HG03139 (cell line): Measurements from ENCODE around the gene TMEM134.
A peak's percentile ranks its signal among the peaks of the same experiment; 100 is the strongest.

Experiments
- ATAC-seq: cut with Tn5 transposase; IDR thresholded peaks from one replicate; pipeline ENCODE4 v1.9.1; 2021; ENCODE audit not compliant: unreplicated experiment

TMEM134 gene

GRCh38 chr11:67423891-67424613 is 45.0 kb downstream of the TMEM134 start:
- no peak for ATAC-seq

- no peak for ATAC-seq
Observed at GRCh38 chr11:67423466-67423865, 45.6 kb downstream of the TMEM134 start.

- no peak for ATAC-seq
Observed at GRCh38 chr11:67422891-67423290, 46.2 kb downstream of the TMEM134 start.

GRCh38 chr11:67421430-67422031 is 47.5 kb downstream of the TMEM134 start:
- no peak for ATAC-seq

GRCh38 chr11:67420646-67421429 is 48.2 kb downstream of the TMEM134 start:
- peak; percentile 66 for ATAC-seq

GRCh38 chr11:67420147-67420645 is 48.9 kb downstream of the TMEM134 start:
- ATAC-seq, result no peak

- no peak for ATAC-seq
Observed at GRCh38 chr11:67419325-67420049, 49.6 kb downstream of the TMEM134 start.

GRCh38 chr11:67418476-67419281 is 50.4 kb downstream of the TMEM134 start:
- ATAC-seq, result no peak

GRCh38 chr11:67417425-67417824 is 51.6 kb downstream of the TMEM134 start:
- ATAC-seq, result no peak

GRCh38 chr11:67416416-67417335 is 52.4 kb downstream of the TMEM134 start:
- ATAC-seq, result no peak

- ATAC-seq, result no peak
Observed at GRCh38 chr11:67415501-67416304, 53.3 kb downstream of the TMEM134 start, which contains the start of gene CARNS1. TSS of gene CARNS1 (plus strand) at chr11:67415678. CDS start at chr11:67416200, 522 bp downstream.

GRCh38 chr11:67413266-67413849 is 55.7 kb downstream of the TMEM134 start:
- ATAC-seq, result no peak

GRCh38 chr11:67412495-67413179 is 56.4 kb downstream of the TMEM134 start:
- ATAC-seq, result no peak

- no peak for ATAC-seq
Observed at GRCh38 chr11:67411785-67412152, 57.3 kb downstream of the TMEM134 start.
